ENCODE results near the gene AVPR2. TPM values are rescaled to one million over a fixed set of nuclear protein-coding genes. Genes with fewer than 3 reads are reported as not detected.

Gene AVPR2
- total and polyA plus RNA-seq, 9 of the 15 experiments (the other 6 are each of a cell fraction or from before 2014, with no cell fraction given): not detected

DNA sequence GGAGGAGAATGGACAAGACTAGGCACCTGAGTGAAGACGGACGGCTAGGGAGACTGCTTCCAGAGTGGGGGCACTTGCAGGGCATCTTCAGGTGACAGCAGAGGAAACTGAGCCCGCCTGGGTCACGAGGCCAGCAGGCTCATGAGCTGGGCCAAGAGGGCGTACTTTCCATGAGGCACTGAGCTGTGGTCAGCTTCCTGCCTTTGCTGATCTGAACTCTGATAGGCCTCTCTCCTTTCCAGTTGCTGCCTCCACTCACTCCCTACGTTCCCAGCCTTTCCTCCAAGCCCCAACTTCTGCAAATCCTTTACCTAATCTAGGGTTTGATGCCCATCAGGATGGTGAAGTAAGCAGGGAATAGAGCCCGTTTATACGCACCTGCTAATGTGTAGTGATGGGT is 17.1 kb upstream of the AVPR2 start (continued):
- TF ChIP-seq, protein P1, sequence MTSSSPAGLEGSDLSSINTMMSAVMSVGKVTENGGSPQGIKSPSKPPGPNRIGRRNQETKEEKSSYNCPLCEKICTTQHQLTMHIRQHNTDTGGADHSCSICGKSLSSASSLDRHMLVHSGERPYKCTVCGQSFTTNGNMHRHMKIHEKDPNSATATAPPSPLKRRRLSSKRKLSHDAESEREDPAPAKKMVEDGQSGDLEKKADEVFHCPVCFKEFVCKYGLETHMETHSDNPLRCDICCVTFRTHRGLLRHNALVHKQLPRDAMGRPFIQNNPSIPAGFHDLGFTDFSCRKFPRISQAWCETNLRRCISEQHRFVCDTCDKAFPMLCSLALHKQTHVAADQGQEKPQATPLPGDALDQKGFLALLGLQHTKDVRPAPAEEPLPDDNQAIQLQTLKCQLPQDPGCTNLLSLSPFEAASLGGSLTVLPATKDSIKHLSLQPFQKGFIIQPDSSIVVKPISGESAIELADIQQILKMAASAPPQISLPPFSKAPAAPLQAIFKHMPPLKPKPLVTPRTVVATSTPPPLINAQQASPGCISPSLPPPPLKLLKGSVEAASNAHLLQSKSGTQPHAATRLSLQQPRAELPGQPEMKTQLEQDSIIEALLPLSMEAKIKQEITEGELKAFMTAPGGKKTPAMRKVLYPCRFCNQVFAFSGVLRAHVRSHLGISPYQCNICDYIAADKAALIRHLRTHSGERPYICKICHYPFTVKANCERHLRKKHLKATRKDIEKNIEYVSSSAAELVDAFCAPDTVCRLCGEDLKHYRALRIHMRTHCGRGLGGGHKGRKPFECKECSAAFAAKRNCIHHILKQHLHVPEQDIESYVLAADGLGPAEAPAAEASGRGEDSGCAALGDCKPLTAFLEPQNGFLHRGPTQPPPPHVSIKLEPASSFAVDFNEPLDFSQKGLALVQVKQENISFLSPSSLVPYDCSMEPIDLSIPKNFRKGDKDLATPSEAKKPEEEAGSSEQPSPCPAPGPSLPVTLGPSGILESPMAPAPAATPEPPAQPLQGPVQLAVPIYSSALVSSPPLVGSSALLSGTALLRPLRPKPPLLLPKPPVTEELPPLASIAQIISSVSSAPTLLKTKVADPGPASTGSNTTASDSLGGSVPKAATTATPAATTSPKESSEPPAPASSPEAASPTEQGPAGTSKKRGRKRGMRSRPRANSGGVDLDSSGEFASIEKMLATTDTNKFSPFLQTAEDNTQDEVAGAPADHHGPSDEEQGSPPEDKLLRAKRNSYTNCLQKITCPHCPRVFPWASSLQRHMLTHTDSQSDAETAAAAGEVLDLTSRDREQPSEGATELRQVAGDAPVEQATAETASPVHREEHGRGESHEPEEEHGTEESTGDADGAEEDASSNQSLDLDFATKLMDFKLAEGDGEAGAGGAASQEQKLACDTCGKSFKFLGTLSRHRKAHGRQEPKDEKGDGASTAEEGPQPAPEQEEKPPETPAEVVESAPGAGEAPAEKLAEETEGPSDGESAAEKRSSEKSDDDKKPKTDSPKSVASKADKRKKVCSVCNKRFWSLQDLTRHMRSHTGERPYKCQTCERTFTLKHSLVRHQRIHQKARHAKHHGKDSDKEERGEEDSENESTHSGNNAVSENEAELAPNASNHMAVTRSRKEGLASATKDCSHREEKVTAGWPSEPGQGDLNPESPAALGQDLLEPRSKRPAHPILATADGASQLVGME (CRISPR knock-in tag; IDR thresholded peaks at IDR 0.05): 0 out of 2 replicates have a peak, but pooled peaks have one; percentile 14
- TF ChIP-seq, protein P2, sequence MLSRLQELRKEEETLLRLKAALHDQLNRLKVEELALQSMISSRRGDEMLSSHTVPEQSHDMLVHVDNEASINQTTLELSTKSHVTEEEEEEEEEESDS (CRISPR knock-in tag; IDR thresholded peaks at IDR 0.05): no peak

DNA sequence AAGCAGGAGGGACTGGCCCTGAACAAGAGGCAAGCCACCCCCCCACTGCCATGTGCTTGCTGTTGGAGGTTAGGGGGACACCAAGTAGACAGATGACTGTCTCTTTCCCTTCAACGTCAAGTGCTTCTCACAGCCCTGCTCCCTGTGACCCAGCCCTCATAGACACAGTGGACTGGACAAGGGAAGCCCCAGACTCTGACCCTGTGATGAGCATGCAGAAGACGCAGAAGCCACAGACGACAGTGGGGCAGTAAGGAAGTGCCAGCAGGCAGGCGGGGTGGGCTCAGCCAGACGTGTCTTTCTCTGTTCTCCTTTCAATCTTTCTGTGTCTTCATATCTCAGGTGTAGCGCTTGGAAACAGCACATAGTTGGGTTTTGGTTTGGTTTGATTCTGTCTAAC is 16.1 kb upstream of the AVPR2 start:
- no peaks in the 10 kb centered on the region for H3K36me3 ChIP-seq (ENCODE audit: control insufficient read depth, insufficient read depth, low read length)
- intact Hi-C loops (cut with micrococcal nuclease) (no loop called here), in situ Hi-C loops (cut with MboI) (no loop called here)
- ATAC-seq (no peak), DNase-seq (ENCODE audit: extremely low read depth in 1 of 4, low spot score in 3 of 4) (no peak), FAIRE-seq (no peak)
- no peak overlapping the region for H3K9ac ChIP-seq (ENCODE audit: insufficient read depth in 1 of 2, low read depth in 2 of 2, low read length in 2 of 2)
- ChIA-PET CTCF (ENCODE audit: low intra/inter-chr PET ratio) (no interaction called here), POLR2A (no interaction called here)
- H3K4me2 ChIP-seq (ENCODE audit: insufficient read depth, low read length): no peak overlapping the region
- no peaks in the 10 kb centered on the region for H3K9me1 ChIP-seq (ENCODE audit: control insufficient read depth, insufficient read depth, low read length)
- no peaks in the 10 kb centered on the region for H3K79me2 ChIP-seq (ENCODE audit: control insufficient read depth, insufficient read depth, low read length)
- H2AFZ ChIP-seq (ENCODE audit: low read depth, low read length): no peak overlapping the region
- BruUV-seq (replicated peaks): no TSS peak
- H3K9me3 ChIP-seq (replicated peaks; ENCODE audit: control insufficient read depth, insufficient read depth, low read depth, low read length): no peaks in the 10 kb centered on the region
- H3K4me1 ChIP-seq (replicated peaks in 1 of 2; ENCODE audit: control insufficient read depth in 2 of 2, insufficient read depth in 2 of 2, low read length in 2 of 2): peaks cover 10 to 37% of the 10 kb centered on the region in 2 experiments
- WGBS (ENCODE audit: insufficient coverage, low coverage, missing lambda C conversion rate): 8% methylated on average over 6 of the region's 6 CpGs
- H3K27ac ChIP-seq (ENCODE audit: extremely low read depth, low read depth, low read length): no peak overlapping the region
- H3K27me3 ChIP-seq (ENCODE audit: control insufficient read depth in 2 of 2, insufficient read depth in 2 of 2, low read length in 2 of 2): peaks cover 0 to 31% of the 10 kb centered on the region in 2 experiments; a peak in 2 of 5 replicates
- H3K4me3 ChIP-seq: no peak overlapping the region
- H4K20me1 ChIP-seq (replicated peaks; ENCODE audit: control insufficient read depth, insufficient read depth, low read length): peaks cover 6% of the 10 kb centered on the region; the same call in 1 of the 2 replicates
- no peak for TF ChIP-seq ZNF431 (CRISPR knock-in tag; IDR thresholded peaks at IDR 0.05)
- TF ChIP-seq, protein P3, sequence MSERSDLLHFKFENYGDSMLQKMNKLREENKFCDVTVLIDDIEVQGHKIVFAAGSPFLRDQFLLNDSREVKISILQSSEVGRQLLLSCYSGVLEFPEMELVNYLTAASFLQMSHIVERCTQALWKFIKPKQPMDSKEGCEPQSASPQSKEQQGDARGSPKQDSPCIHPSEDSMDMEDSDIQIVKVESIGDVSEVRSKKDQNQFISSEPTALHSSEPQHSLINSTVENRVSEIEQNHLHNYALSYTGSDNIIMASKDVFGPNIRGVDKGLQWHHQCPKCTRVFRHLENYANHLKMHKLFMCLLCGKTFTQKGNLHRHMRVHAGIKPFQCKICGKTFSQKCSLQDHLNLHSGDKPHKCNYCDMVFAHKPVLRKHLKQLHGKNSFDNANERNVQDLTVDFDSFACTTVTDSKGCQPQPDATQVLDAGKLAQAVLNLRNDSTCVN (CRISPR knock-in tag; IDR thresholded peaks at IDR 0.05): no peak
- TF ChIP-seq, protein P4, sequence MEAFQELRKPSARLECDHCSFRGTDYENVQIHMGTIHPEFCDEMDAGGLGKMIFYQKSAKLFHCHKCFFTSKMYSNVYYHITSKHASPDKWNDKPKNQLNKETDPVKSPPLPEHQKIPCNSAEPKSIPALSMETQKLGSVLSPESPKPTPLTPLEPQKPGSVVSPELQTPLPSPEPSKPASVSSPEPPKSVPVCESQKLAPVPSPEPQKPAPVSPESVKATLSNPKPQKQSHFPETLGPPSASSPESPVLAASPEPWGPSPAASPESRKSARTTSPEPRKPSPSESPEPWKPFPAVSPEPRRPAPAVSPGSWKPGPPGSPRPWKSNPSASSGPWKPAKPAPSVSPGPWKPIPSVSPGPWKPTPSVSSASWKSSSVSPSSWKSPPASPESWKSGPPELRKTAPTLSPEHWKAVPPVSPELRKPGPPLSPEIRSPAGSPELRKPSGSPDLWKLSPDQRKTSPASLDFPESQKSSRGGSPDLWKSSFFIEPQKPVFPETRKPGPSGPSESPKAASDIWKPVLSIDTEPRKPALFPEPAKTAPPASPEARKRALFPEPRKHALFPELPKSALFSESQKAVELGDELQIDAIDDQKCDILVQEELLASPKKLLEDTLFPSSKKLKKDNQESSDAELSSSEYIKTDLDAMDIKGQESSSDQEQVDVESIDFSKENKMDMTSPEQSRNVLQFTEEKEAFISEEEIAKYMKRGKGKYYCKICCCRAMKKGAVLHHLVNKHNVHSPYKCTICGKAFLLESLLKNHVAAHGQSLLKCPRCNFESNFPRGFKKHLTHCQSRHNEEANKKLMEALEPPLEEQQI (IDR thresholded peaks at IDR 0.05): no peak
- TF ChIP-seq ZNF444 (CRISPR knock-in tag; IDR thresholded peaks at IDR 0.05): no peak
- no peak for TF ChIP-seq NBN (IDR thresholded peaks at IDR 0.05; ENCODE audit: low read depth)
- TF ChIP-seq MTA1 (IDR thresholded peaks at IDR 0.05; ENCODE audit: borderline replicate concordance): no peak
- TF ChIP-seq, protein P5, sequence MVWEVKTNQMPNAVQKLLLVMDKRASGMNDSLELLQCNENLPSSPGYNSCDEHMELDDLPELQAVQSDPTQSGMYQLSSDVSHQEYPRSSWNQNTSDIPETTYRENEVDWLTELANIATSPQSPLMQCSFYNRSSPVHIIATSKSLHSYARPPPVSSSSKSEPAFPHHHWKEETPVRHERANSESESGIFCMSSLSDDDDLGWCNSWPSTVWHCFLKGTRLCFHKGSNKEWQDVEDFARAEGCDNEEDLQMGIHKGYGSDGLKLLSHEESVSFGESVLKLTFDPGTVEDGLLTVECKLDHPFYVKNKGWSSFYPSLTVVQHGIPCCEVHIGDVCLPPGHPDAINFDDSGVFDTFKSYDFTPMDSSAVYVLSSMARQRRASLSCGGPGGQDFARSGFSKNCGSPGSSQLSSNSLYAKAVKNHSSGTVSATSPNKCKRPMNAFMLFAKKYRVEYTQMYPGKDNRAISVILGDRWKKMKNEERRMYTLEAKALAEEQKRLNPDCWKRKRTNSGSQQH (CRISPR knock-in tag; IDR thresholded peaks at IDR 0.05): no peak

Data from K562 (cell line).